HG03139 (cell line): ENCODE measurements around the gene AIM2.
A peak's percentile ranks its signal among the peaks of the same experiment; 100 is the strongest.
"Not testable (repeated sequence)": the region's sequence is repeated elsewhere in the genome, so short reads cannot be mapped to it uniquely, and the experiment has no call there.

Experiments
- ATAC-seq: cut with Tn5 transposase; IDR thresholded peaks from one replicate; pipeline ENCODE4 v1.9.1; 2021; ENCODE audit not compliant: unreplicated experiment

Gene AIM2, protein sequence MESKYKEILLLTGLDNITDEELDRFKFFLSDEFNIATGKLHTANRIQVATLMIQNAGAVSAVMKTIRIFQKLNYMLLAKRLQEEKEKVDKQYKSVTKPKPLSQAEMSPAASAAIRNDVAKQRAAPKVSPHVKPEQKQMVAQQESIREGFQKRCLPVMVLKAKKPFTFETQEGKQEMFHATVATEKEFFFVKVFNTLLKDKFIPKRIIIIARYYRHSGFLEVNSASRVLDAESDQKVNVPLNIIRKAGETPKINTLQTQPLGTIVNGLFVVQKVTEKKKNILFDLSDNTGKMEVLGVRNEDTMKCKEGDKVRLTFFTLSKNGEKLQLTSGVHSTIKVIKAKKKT

DNA sequence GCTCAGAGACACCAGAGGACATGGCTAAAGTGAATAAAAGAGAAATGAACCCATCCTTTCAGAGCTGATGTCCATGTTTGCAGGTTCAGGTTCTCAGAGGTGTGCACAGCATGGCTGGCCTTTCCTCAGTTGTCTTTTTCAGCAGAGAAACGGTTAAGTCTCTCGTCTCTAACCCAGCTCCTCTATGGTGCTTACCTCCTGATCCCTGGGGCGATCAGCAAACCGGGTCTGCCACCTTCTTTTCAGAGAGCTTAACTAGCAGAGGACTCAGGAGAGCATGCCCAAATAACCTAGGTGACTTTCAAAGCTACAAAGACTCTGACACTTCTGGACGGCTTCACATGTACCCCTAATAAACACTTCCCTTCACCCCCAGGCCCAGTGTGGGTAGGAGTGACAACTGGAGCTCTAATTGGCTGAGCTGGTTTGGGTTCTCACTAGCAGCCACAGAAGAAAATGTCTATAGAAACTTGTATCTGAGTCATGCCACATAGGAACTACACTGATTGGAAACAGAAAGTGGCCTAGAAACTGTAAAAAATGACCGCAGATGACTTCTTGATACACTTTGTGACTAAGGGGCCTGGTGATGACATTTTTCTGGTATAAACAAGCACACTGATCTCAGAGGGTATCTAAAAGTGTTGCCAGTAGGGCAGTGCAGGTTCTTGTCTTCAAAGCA lies at the start of gene AIM2:
TSS of gene AIM2 (minus strand) at position 329 of the 682 bp plus-strand sequence. CDS start 3,267 bp downstream, outside the sequence.
- ATAC-seq, result peak; percentile 83

DNA sequence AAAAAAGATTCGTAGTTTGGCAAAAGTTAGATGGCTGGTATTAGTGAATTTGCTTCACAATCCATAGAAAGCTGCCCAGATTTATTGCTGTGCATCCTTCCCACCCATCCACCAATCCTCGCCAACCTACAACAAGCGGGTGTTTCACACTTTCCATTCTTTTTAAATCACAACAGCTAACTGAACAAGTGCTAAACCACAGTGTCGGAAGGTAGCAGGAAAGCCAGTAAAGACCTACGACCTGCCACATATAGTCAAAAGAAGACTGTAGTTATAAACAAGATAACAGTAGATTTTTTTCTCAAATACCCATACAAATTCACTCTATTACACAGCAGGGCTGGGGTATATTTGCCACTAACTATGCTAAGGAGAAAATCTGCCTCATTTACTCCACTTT lies 47.0 kb upstream of the AIM2 start:
- no peak for ATAC-seq

DNA sequence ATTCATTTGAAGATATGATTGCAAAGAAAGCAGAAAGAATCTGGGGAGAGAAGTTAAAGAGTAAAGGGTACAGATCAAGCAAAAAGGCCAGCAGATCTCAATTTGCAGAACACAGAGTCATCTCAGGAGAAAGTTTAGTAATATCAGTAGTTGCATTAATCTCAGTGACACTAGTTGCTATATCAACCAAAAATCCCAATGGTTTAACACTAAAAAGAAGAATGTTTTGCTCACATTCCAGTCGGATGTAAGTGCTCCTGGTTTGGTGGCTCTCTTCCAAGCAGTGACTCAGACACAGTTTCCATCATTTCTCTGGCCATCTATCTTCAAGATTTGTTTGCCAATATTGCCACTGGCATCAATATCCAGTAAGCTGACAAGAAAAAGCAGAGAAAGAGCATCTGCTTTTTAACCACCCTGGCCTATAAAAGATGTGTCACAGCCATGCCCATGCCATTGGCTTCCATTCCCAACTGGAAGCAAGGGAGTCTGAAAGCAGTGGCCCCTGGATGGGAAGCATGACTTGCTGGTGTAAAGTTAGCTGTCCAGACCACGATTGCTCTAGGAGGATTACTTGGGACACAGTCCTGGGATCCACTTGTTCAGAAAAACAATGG lies 45.5 kb upstream of the AIM2 start:
- peak; percentile 65 for ATAC-seq

DNA sequence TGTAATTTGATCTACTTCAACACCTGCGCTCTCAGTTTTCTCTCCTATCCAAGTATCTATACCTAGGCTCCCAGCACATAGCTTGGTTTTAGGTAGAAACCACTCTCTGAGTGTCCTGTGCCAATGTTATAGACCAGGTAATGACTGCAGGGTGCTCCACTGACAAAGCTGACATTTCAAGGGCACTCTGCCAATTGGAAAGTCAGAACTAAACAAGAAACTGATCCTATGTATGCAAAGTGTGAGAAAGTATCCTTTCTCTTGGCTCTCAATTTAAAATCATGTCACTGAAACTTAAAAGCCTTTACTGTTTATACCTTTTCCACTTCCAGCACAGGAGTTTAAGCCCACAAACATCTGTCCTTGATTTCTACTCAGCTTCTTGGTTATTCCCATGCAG lies 45.0 kb upstream of the AIM2 start:
- ATAC-seq, result peak; percentile 46

DNA sequence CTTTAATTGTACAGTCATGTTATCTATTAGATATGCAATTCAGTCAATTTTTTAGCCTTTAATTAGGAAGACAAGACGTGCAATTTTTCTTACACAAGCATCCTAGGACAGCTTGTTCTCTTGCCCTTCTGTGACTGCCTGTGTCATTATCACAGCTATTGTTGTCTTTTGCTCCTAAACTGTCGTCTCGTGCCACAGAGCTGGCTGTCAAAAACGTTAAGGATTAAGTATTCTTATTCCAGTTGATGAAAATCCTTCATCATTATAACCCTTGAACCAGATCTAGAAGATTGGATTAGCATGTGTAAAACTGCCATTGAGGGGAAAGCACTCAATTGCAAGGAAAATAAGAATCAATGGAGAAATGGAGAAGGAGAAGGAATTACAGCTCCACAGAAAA lies 43.8 kb upstream of the AIM2 start:
- no peak for ATAC-seq

DNA sequence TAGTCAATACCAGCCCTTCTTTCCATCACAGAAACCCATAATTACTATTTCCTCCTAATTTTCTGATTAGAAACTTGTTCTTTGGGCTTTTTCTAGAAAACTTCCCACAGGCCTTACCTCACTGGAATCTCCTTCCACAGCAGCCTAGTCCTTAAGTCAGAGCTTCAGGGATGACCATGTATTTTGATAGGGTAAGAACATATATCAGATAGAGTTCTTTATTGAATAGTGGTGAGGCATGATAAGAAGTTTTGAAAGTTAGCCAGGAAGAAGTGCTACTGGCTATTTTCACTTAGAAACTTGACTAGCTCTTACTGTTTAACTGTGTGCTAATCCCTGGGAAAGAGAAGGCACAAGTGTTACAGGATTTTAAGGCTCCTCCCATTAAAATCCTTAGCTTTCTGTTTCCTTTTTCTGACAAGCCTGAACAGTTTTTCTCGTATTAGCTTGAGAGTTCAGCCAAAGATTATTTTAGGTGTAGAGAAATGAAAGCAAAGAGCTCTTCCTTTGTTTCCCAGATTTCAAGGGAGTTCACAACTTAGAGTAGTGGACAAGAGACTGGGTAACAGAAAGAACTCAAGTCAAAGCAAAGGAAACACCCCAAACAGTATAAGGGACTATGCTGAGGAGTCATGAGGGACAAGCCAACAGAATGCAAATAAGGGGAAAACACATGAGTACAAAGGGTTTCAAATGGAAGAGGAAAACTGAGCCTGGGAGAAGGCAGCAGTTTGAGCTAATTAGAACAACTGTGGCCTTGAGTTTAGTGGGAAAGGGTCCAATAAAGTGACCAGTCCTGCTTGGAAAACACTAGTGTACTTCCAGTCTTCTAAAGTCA lies 37.2 kb upstream of the AIM2 start:
- ATAC-seq, result no peak

DNA sequence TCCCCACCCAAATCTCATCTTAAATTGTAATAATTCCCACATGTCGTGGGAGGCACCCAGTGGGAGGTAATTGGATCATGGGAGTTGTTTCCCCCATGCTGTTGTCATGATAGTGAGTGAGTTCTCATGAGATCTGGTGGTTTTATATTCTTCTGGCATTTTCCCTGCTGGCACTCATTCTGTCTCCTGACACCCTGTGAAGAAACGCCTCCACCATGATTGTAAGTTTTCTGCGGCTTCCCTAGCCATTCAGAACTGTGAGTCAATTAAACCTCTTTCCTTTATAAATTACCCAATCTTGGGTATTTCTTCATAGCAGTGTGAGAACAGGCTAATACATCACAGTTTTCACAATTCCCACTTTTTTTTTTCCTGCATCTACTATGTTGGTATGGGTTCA lies 26.5 kb upstream of the AIM2 start:
- not testable (repeated sequence) for ATAC-seq

DNA sequence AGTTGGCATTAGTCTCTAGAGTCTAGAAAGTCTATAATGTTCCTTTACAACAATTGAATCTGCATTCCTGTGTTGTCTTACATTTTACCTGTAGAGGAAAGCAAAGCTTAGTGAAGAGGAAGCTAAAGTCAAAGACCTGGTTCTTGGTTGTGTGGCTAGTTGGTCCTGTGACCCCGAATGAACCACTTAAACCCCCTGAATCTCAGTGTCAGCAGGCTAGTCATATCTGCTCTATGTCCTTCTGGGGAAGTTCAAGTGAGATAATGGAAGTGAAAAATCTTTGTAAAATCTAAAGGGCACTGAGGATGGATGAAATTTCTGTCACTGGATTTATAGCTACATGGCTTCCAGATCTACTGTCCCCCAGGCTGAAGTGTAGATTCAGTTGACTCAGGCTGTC lies 24.0 kb upstream of the AIM2 start:
- ATAC-seq, result no peak

DNA sequence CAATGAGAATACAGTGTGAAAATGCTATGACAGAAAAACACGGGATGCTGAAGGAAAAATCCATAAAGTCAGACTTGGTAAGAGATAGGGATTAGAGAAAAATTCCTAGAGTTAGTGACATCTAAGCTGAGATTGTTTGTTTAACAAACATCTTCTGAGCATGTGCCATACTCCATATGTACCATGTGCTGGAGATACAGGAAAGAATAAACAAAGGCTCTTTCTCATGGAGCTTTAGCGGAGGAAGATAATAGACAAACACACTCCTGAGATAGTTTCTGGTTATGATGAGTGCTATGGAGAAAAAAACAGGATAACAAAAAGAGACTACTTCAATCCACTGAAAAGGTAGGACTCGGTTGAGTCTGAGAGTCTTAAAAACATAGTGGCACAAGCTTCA lies 22.0 kb upstream of the AIM2 start:
- ATAC-seq, result no peak

DNA sequence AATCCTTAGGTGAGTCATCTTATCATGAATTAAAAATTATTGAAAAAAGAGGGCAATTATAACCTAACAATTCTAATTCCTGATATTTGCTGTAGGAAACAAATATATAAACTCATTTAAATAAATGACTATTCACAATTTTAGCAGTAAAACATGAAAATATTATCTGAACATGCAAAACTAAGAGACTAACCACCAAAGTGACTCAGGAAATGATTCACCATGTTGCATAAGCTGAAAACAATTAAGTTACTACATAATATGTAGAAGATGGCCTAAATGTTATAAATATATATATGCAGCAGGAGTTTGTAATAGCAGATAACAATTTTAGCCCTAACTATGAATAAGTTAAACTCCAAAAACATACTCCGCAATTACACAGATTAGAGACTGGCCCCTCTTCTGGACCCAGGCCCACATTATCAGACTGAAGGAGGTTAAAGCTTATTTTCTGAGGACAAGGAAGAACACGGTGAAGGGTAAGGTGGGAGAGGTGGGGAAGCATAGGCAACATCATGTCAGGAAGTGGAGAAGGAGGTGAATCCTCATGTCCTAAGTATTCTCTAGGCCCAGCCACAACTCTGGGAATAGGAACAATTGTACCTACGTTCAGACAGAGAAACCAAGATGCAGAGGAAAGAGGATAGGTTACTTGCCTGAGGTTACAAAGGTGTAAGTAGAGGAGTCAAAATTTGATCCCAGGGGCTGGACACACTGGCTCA lies 15.6 kb upstream of the AIM2 start:
- ATAC-seq, result no peak

DNA sequence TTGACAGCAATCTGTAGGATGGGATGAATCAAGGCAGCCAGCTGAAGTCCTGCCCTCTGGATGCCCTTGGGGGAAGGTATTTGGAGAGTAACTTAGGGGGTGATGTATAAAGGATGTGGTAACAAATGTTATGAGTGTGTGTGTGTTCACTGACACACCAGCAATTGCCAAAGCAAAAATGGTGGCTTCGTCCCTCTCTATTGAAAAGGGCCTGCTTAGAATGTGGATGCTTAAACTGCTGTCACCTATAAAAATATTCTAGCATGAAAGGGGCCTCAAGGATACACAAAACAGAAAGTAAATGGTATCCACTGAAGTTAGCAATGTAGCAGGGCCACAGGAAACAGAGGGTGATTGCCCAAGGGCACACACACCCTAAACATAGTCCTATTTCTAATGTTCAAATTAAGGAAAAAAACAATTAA lies 15.1 kb upstream of the AIM2 start:
- ATAC-seq, result no peak

DNA sequence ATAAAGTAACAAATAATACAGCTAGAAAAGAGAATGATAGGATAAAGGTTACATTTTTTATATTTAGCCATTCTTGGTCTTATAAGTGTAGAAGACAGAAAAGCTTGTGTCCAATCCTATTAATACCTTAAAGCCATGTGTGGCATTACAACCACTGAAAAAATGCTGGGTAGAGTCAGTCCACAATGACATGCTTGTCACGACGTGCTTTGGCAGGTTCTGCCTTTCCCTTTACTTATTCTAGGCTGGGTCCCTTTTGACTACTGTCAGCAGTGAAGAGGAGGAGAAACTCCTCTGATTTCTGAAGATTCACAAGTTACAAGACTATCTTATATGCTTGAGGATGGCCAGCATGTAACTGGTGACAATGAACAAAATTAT lies 14.6 kb upstream of the AIM2 start:
- ATAC-seq, result no peak

DNA sequence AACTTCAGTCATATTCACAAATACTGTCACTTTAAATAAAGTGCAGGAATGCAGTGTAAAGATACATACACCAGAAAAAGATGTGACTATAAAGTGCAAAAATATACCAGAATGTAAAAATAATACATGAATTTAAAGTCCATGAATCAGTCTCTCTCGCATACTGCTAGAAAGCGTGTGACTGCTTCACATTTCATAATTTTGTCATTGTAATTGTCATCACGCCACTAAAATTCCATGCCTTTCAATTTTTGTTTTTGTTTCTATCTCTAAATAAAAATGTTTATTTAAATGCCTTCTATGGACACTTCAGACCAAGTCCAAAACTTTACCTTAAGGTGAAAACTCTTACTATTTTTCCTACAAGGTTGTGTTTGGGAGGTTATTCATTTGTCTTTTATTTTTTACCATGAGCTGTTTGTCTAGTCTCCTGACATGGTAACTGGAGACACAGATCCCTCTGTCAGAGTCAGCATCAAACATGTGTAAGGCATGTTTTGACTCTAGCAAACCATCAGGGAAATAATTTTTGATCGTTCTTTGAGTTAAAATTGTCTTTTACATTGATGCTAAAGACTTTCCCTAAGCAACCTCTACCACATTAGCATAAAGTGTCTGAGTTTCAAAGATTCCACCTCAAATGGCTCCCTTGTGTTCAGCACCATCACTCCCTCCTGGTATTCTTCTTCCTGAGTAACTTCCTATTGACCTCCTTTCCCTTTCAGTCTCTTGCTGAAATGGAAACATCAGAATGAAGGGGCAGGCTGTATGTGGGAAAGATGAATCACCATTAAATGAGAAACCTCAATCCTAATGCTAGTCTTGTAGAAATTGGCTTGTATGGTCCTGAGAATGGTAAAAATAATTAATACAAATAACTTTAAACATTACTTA lies 14.0 kb upstream of the AIM2 start:
- ATAC-seq, result no peak

DNA sequence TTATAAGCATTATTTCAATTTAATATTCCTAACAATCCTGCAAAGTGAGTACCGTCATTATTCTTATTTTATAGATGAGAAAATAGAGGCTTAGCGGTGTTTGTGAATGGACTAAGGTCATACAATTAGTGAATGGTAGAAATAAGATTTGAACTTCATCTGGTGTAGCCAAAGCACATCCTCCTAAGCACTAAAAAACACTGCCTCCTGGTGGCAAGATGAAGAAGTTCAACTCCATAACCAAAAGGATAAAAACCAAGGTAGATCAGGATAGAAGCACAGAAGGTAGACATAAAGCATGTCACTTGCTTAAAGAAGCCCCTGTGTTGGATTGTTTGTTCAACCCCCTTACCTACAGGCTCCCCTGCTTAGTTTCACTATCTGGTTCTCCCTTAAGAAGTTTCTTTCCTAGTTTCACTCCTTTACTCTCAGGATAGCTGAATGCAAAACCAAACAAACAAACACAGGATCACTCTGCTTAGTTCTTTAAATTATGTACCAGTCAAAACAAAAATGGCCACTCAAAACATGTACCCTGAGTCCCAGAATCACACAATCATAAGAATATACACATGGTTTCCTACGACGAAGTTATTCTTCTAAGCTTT lies 12.7 kb upstream of the AIM2 start:
- ATAC-seq, result no peak

DNA sequence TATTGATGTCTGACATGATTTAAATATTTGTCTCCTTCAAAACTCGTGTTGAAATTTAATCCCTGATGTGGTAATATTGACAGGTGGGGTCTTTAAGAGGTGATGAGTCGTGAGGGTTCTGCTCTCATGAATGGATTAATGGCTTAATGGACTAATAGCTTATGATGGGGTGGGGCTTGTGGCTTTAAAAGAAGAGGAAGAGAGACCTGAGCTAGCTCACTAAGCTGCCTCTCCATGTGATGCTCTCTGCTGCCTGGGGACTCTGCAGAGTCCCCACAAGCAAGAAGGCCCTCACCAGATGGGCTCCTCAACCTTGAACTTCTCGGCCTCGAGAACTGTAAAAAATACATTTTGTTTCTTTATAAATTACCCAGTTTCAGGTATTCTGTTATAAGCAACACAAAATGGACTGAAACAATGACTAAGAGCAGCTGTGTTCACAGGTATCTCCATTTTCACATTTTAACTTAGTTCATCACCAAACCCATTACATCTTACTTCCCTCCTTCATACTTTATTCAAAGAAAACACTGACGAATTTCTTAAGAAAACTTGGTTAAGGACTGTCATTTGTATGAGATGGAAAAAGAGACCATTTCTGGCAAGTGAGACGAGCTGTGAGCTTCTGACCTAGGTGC lies 12.1 kb upstream of the AIM2 start:
- peak; percentile 59 for ATAC-seq

DNA sequence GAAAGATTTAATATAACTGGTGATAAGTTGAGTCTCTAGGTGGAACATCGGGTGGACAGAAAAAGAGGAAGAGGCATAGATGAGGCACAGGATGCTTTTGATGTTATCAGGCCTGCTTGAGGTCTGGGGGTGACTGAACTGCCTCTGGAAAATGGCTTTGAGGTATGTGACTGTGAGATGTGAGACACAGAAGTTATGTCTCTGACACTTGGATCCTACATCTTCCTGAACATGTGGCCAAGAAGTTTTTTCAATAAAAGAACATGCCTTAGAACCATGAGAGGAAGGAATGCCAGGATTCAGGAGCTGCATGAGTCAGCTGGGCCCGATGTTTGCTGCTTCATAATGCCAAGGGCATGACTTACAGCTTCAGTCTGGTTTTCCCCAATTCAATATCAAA lies 11.5 kb upstream of the AIM2 start:
- ATAC-seq, result no peak

DNA sequence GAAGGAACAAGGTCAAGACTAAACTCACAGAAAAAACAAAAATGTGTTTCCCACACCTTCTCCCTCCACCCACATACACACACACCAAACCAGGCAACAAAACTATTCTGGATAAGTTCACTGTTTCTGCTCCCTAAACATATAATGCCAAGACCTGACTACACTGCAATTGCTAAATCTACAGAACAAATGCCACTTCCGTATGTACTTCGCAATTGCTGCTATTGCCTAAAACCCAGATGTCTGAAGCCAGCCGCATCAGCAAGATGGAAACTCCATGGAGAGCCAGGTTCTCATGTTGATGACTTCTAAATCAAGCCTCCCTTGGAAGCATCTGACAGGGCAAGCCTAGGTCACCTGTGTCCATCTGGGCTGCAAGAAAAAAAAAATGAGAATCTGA lies 8.3 kb upstream of the AIM2 start:
- ATAC-seq, result no peak

DNA sequence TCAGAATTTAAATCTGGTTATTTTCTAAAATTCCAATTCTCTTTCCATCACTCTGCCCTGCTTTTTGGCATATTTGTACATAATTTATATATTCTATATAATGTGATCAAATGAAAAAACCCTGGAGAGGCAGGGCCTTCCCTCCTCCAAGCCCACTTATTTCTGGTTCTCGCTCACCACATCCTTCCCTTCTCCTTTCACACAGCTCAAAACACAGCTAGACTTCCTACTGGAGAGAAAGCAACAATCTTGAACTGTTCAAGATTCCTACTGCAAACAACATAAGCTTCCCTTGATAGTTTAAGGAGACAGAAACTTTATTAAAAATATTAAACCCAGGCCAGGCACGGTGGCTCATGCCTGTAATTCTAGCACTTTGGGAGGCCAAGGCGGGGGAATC lies 7.6 kb upstream of the AIM2 start:
- ATAC-seq, result no peak

DNA sequence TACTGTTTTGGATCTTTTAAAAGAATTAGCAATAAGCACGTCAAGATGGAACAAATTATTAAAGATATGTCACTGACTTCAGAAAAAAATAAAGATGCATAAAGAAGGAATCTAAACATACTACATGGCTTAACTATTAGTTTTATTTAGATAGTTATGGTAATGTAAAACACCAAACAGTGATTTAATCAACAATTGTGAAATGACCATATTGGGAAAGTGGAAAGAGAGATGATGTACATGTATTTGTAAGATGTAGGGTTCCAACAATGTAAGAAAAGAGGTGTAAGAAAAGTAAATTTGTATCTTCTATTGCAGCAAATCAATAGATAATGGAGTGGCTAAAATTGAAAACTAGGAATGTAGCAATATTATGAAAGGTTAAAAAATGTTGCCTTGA lies 6.4 kb upstream of the AIM2 start:
- ATAC-seq, result no peak
